Mesenchymal stem cell (in vitro differentiated cells and primary cell): ENCODE measurements around the gene HNF4A.

ENCODE experiments used
- DNase-seq: peaks from one replicate; pipeline ENCODE4 v3.0.0-alpha.2; 2013
- H2AFZ ChIP-seq: one replicate; pipeline ENCODE4 v1.6.1; 2013; ENCODE audit warnings: low read depth, mild to moderate bottlenecking, control low read depth, inconsistent platforms, low read length, moderate library complexity
- H2AK5ac ChIP-seq: 2 replicates; pipeline ENCODE4 v1.6.1; 2013; ENCODE audit warnings: low read length, moderate library complexity, mild to moderate bottlenecking, inconsistent platforms; ENCODE audit not compliant: severe bottlenecking
- H2BK120ac ChIP-seq: one replicate; pipeline ENCODE4 v1.6.1; 2013; ENCODE audit warnings: low read depth, mild to moderate bottlenecking, inconsistent platforms, low read length, moderate library complexity
- H2BK12ac ChIP-seq, 2 experiments: one replicate each; pipeline ENCODE4 v1.6.1; 2013; ENCODE audit warnings: inconsistent platforms in 2 of 2, low read length in 2 of 2, mild to moderate bottlenecking in 2 of 2, moderate library complexity in 2 of 2, control low read depth in 1 of 2
- H2BK15ac ChIP-seq: one replicate; pipeline ENCODE4 v1.6.1; 2013; ENCODE audit warnings: mild to moderate bottlenecking, low read depth, inconsistent platforms; ENCODE audit not compliant: poor library complexity, severe bottlenecking
- H2BK5ac ChIP-seq: 2 replicates; pipeline ENCODE4 v1.6.1; 2013; ENCODE audit warnings: low read depth, mild to moderate bottlenecking, low read length, control low read depth, inconsistent platforms; ENCODE audit not compliant: poor library complexity, severe bottlenecking
- H3K14ac ChIP-seq, 2 experiments: one replicate each; pipeline ENCODE4 v1.6.1; 2013; ENCODE audit warnings: inconsistent platforms in 2 of 2, low read length in 2 of 2, control low read depth in 1 of 2, mild to moderate bottlenecking in 1 of 2, moderate library complexity in 1 of 2
- H3K18ac ChIP-seq, 2 experiments: one replicate each; pipeline ENCODE4 v1.6.1; 2013; ENCODE audit warnings: inconsistent platforms in 2 of 2, low read length in 2 of 2, control low read depth in 1 of 2, low read depth in 1 of 2, mild to moderate bottlenecking in 1 of 2
- H3K23ac ChIP-seq, 2 experiments: one replicate each; pipeline ENCODE4 v1.6.1; 2013; ENCODE audit warnings: inconsistent platforms in 2 of 2, low read length in 2 of 2, mild to moderate bottlenecking in 2 of 2, moderate library complexity in 2 of 2, control low read depth in 1 of 2
- H3K27ac ChIP-seq: 2 replicates; pipeline ENCODE4 v1.5.1; 2013; ENCODE audit warnings: mild to moderate bottlenecking, moderate library complexity, low read length, control low read depth, inconsistent platforms; ENCODE audit not compliant: poor library complexity, severe bottlenecking
- H3K27me3 ChIP-seq, 2 experiments: 2 replicates each; pipeline versions ENCODE4 v1.6.1 to v1.7.0; 2013; ENCODE audit warnings: low read length in 2 of 2, mild to moderate bottlenecking in 2 of 2, moderate library complexity in 2 of 2, control low read depth in 1 of 2, inconsistent platforms in 1 of 2; ENCODE audit not compliant: control insufficient read depth in 1 of 2, insufficient read depth in 1 of 2
- H3K36me3 ChIP-seq, 2 experiments: 2 replicates each; pipeline versions ENCODE4 v1.6.1 to v1.7.0; 2013; ENCODE audit warnings: low read length in 2 of 2, control low read depth in 1 of 2, inconsistent platforms in 1 of 2, low read depth in 1 of 2, mild to moderate bottlenecking in 1 of 2; ENCODE audit not compliant: insufficient read depth in 2 of 2, control insufficient read depth in 1 of 2
- H3K4ac ChIP-seq, 2 experiments: one replicate each; pipeline ENCODE4 v1.6.1; 2013; ENCODE audit warnings: inconsistent platforms in 2 of 2, low read length in 2 of 2, mild to moderate bottlenecking in 2 of 2, moderate library complexity in 2 of 2, control low read depth in 1 of 2, low read depth in 1 of 2
- H3K4me1 ChIP-seq: 2 replicates; pipeline ENCODE4 v1.6.1; 2013; ENCODE audit warnings: low read depth, low read length, control low read depth; ENCODE audit not compliant: control insufficient read depth, insufficient read depth
- H3K4me2 ChIP-seq: 2 replicates; pipeline ENCODE4 v1.6.1; 2013; ENCODE audit warnings: low read length, mild to moderate bottlenecking, inconsistent platforms; ENCODE audit not compliant: poor library complexity, severe bottlenecking
- H3K4me3 ChIP-seq, 2 experiments: 2 replicates each; pipeline versions ENCODE4 v1.5.1 to v1.7.0; 2013; ENCODE audit warnings: low read length in 2 of 2, mild to moderate bottlenecking in 2 of 2, control low read depth in 1 of 2, low read depth in 1 of 2; ENCODE audit not compliant: insufficient read depth in 1 of 2
- H3K79me1 ChIP-seq: replicated peaks from 2 replicates; pipeline ENCODE4 v1.6.1; 2013; ENCODE audit warnings: mild to moderate bottlenecking, control low read depth, low read length, inconsistent platforms; ENCODE audit not compliant: poor library complexity, severe bottlenecking
- H3K9ac ChIP-seq: 2 replicates; pipeline ENCODE4 v1.7.0; 2013; ENCODE audit warnings: mild to moderate bottlenecking, low read length, moderate library complexity
- H3K9me3 ChIP-seq: 2 replicates; pipeline ENCODE4 v1.7.0; 2013; ENCODE audit warnings: mild to moderate bottlenecking, low read length; ENCODE audit not compliant: control insufficient read depth
- H4K8ac ChIP-seq: one replicate; pipeline ENCODE4 v1.6.1; 2013; ENCODE audit warnings: inconsistent platforms, mild to moderate bottlenecking, low read length, moderate library complexity
- H4K91ac ChIP-seq: one replicate; pipeline ENCODE4 v1.6.1; 2013; ENCODE audit warnings: mild to moderate bottlenecking, low read length, inconsistent platforms
- WGBS: methylation state at CpG from one replicate; pipeline ENCODE4 v1.1.7; 2013; ENCODE audit warnings: mixed read lengths; 5-methylcytosine and 5-hydroxymethylcytosine counted together

Gene HNF4A

GRCh38 chr20:44413575-44414345 is 58.3 kb downstream of the HNF4A start:
- Histone ChIP-seq H3K4me2 (no peak overlapping the region), H4K91ac (no peak overlapping the region), H3K9ac (no peak overlapping the region), H3K27ac (no peak overlapping the region), H2AK5ac (no peak overlapping the region), H3K79me1 (no peaks in the 10 kb centered on the region), H3K27me3 (peaks cover 51 to 77% of the 10 kb centered on the region in 2 experiments), H3K4ac (no peak overlapping the region), H3K9me3 (no peaks in the 10 kb centered on the region), H3K36me3 (no peaks in the 10 kb centered on the region), H2BK12ac (no peak overlapping the region), H3K18ac (no peak overlapping the region), H3K4me1 (no peaks in the 10 kb centered on the region), H3K4me3 (no peak overlapping the region), H3K23ac (no peak overlapping the region), H2BK5ac (no peak overlapping the region), H2AFZ (no peak overlapping the region), H3K14ac (no peak overlapping the region), H2BK120ac (no peak overlapping the region), H2BK15ac (no peak overlapping the region), H4K8ac (no peak overlapping the region)
- DNase-seq = no peak
- 89% methylated on average over 14 of the region's 14 CpGs for WGBS

GRCh38 chr20:44414346-44414714 is 58.8 kb downstream of the HNF4A start:
- WGBS = 81% methylated on average over 14 of the region's 16 CpGs

GRCh38 chr20:44414808-44415207 is 59.3 kb downstream of the HNF4A start:
- H3K79me1 ChIP-seq = no peaks in the 10 kb centered on the region
- DNase-seq = no peak
- no peak overlapping the region for H2AFZ ChIP-seq
- no peak overlapping the region for H2BK15ac ChIP-seq
- no peaks in the 10 kb centered on the region for H3K4me1 ChIP-seq
- H3K18ac ChIP-seq = no peak overlapping the region
- H2BK5ac ChIP-seq = no peak overlapping the region
- H4K91ac ChIP-seq = no peak overlapping the region
- no peaks in the 10 kb centered on the region for H3K9me3 ChIP-seq
- H2BK120ac ChIP-seq = no peak overlapping the region
- H3K23ac ChIP-seq = no peak overlapping the region
- H2AK5ac ChIP-seq = no peak overlapping the region
- H3K4me2 ChIP-seq = no peak overlapping the region
- no peak overlapping the region for H3K4ac ChIP-seq
- peaks cover 55 to 81% of the 10 kb centered on the region in 2 experiments for H3K27me3 ChIP-seq
- no peak overlapping the region for H2BK12ac ChIP-seq
- H3K9ac ChIP-seq = no peak overlapping the region
- no peak overlapping the region for H3K14ac ChIP-seq
- no peak overlapping the region for H4K8ac ChIP-seq
- no peaks in the 10 kb centered on the region for H3K36me3 ChIP-seq
- H3K27ac ChIP-seq = no peak overlapping the region
- no peak overlapping the region for H3K4me3 ChIP-seq

More at GRCh38 chr20:44414346-44414714, 58.8 kb downstream of the HNF4A start:
- no peak overlapping the region for H4K8ac ChIP-seq
- H3K27ac ChIP-seq = no peak overlapping the region
- no peak overlapping the region for H3K4me2 ChIP-seq
- no peaks in the 10 kb centered on the region for H3K36me3 ChIP-seq
- no peak overlapping the region for H2AFZ ChIP-seq
- no peak overlapping the region for H3K9ac ChIP-seq
- no peak for DNase-seq
- no peak overlapping the region for H3K23ac ChIP-seq
- no peak overlapping the region for H2BK5ac ChIP-seq
- H3K4me3 ChIP-seq = no peak overlapping the region
- peaks cover 51 to 77% of the 10 kb centered on the region in 2 experiments for H3K27me3 ChIP-seq
- H3K9me3 ChIP-seq = no peaks in the 10 kb centered on the region
- no peak overlapping the region for H4K91ac ChIP-seq
- no peak overlapping the region for H2BK12ac ChIP-seq
- no peaks in the 10 kb centered on the region for H3K4me1 ChIP-seq
- no peak overlapping the region for H3K14ac ChIP-seq
- no peak overlapping the region for H3K4ac ChIP-seq
- H3K79me1 ChIP-seq = no peaks in the 10 kb centered on the region
- no peak overlapping the region for H3K18ac ChIP-seq
- no peak overlapping the region for H2AK5ac ChIP-seq
- H2BK120ac ChIP-seq = no peak overlapping the region
- H2BK15ac ChIP-seq = no peak overlapping the region

- Histone ChIP-seq H3K4ac (no peak overlapping the region), H2BK120ac (no peak overlapping the region), H4K91ac (no peak overlapping the region), H4K8ac (no peak overlapping the region), H3K18ac (no peak overlapping the region), H3K14ac (no peak overlapping the region), H2BK15ac (no peak overlapping the region), H3K23ac (no peak overlapping the region), H2BK5ac (no peak overlapping the region), H3K9ac (no peak overlapping the region), H3K4me2 (no peak overlapping the region), H2BK12ac (no peak overlapping the region), H3K36me3 (no peaks in the 10 kb centered on the region), H2AK5ac (no peak overlapping the region), H3K79me1 (no peaks in the 10 kb centered on the region), H3K4me1 (no peaks in the 10 kb centered on the region), H2AFZ (no peak overlapping the region), H3K4me3 (no peak overlapping the region), H3K27me3 (peaks cover 49 to 74% of the 10 kb centered on the region in 2 experiments), H3K9me3 (no peaks in the 10 kb centered on the region), H3K27ac (no peak overlapping the region)
- 83% methylated on average over 12 of the region's 13 CpGs for WGBS
- no peak for DNase-seq
Observed at GRCh38 chr20:44415833-44416715, 60.6 kb downstream of the HNF4A start.
